ENCODE data around the gene GFER. TPM values are rescaled to one million over a fixed set of nuclear protein-coding genes. Genes with fewer than 3 reads are reported as not detected.
A peak's percentile ranks its signal among the peaks of the same experiment; 100 is the strongest.

Gene GFER
- total and polyA plus RNA-seq, 4 donors = 7.4 to 63.5 (median 25.6) TPM

GRCh38 chr16:2027024-2028010 lies 43.3 kb downstream of the GFER start:
- H3K27me3 ChIP-seq (ENCODE audit: control insufficient read depth in 3 of 3, insufficient read depth in 3 of 3, low read length in 2 of 3) = no peaks in the 10 kb centered on the region
- H3K4me3 ChIP-seq = peak overlapping the region; percentile 54
- peaks cover 0 to 44% (median 22%) of the 10 kb centered on the region in 5 donors for H3K4me1 ChIP-seq (ENCODE audit: control insufficient read depth in 5 of 5, insufficient read depth in 5 of 5, low read length in 5 of 5)
- 4 to 16% methylated on average over 49 to 76 of the region's 76 CpGs for WGBS, 2 donors
- ATAC-seq (ENCODE audit: insufficient read depth, low FRiP score) (no peak), DNase-seq (no peak)
- peaks cover 0 to 12% (median 0%) of the 10 kb centered on the region in 4 donors for H3K36me3 ChIP-seq (ENCODE audit: control insufficient read depth in 4 of 4, insufficient read depth in 4 of 4, low read length in 4 of 4)
- TF ChIP-seq CTCF (IDR thresholded peaks at IDR 0.05; ENCODE audit: control extremely low read depth, extremely low read depth) = no peak
- no peaks in the 10 kb centered on the region for H3K9me3 ChIP-seq (ENCODE audit: control insufficient read depth in 4 of 4, insufficient read depth in 3 of 4, low read length in 3 of 4)
- peak overlapping the region; percentile 80 to 82 for H3K27ac ChIP-seq (ENCODE audit: low read depth in 1 of 2, low read length in 1 of 2)
- H3K9ac ChIP-seq (ENCODE audit: insufficient read depth in 1 of 2, low read length in 2 of 2) = no peak overlapping the region

- TF ChIP-seq CTCF (IDR thresholded peaks at IDR 0.05; ENCODE audit: control extremely low read depth, extremely low read depth) = no peak
- no peaks in the 10 kb centered on the region for H3K27me3 ChIP-seq (ENCODE audit: control insufficient read depth in 3 of 3, insufficient read depth in 3 of 3, low read length in 2 of 3)
- peaks cover 0 to 44% (median 25%) of the 10 kb centered on the region in 5 donors for H3K4me1 ChIP-seq (ENCODE audit: control insufficient read depth in 5 of 5, insufficient read depth in 5 of 5, low read length in 5 of 5)
- ATAC-seq (ENCODE audit: insufficient read depth, low FRiP score) (no peak), DNase-seq (no peak)
- peak overlapping the region; percentile 54 for H3K4me3 ChIP-seq
- peaks cover 0 to 13% (median 0%) of the 10 kb centered on the region in 4 donors for H3K36me3 ChIP-seq (ENCODE audit: control insufficient read depth in 4 of 4, insufficient read depth in 4 of 4, low read length in 4 of 4)
- 45 to 46% methylated on average over 3 of the region's 3 CpGs for WGBS, 2 donors
- H3K9me3 ChIP-seq (ENCODE audit: control insufficient read depth in 4 of 4, insufficient read depth in 3 of 4, low read length in 3 of 4) = no peaks in the 10 kb centered on the region
- no peak overlapping the region for H3K9ac ChIP-seq (ENCODE audit: insufficient read depth in 1 of 2, low read length in 2 of 2)
- peak overlapping the region; percentile 43 to 65 for H3K27ac ChIP-seq (ENCODE audit: low read depth in 1 of 2, low read length in 1 of 2)
Observed at GRCh38 chr16:2028146-2028545, 44.2 kb downstream of the GFER start.

GRCh38 chr16:2028620-2029220 lies 44.7 kb downstream of the GFER start:
- 67 to 71% methylated on average over 18 of the region's 18 CpGs for WGBS, 2 donors
- Histone ChIP-seq H3K9me3 (ENCODE audit: control insufficient read depth in 4 of 4, insufficient read depth in 3 of 4, low read length in 3 of 4) (no peaks in the 10 kb centered on the region), H3K36me3 (ENCODE audit: control insufficient read depth in 4 of 4, insufficient read depth in 4 of 4, low read length in 4 of 4) (peaks cover 0 to 15% (median 0%) of the 10 kb centered on the region in 4 donors), H3K9ac (ENCODE audit: insufficient read depth in 1 of 2, low read length in 2 of 2) (no peak overlapping the region), H3K27me3 (ENCODE audit: control insufficient read depth in 3 of 3, insufficient read depth in 3 of 3, low read length in 2 of 3) (no peaks in the 10 kb centered on the region), H3K27ac (ENCODE audit: low read depth in 1 of 2, low read length in 1 of 2) (peak overlapping the region in 1 of 2 donors; percentile 65), H3K4me3 (peak overlapping the region; percentile 54), H3K4me1 (ENCODE audit: control insufficient read depth in 5 of 5, insufficient read depth in 5 of 5, low read length in 5 of 5) (peaks cover 0 to 45% (median 27%) of the 10 kb centered on the region in 5 donors)
- DNase-seq (no peak), ATAC-seq (ENCODE audit: insufficient read depth, low FRiP score) (no peak)
- TF ChIP-seq CTCF (IDR thresholded peaks at IDR 0.05; ENCODE audit: control extremely low read depth, extremely low read depth) = no peak
